GM23338 (cell line): Measurements from ENCODE around the gene GNS.

Experiments used
- CREB1 ChIP-seq: fragments of 250-450 bp; sonication (Bioruptor Pico); IDR thresholded peaks from 2 replicates; pipeline ENCODE4 v1.5.0; 2020; ENCODE audit warnings: low read depth, mild to moderate bottlenecking, moderate library complexity
- CTCF ChIP-seq, 2 experiments: fragments of 200-600 bp in 1 of 2; sonication (generic) in 1 of 2; conservative IDR thresholded peaks; 2 replicates each; pipeline versions ENCODE4 v1.5.1 to v1.6.1; 2016 to 2017; ENCODE audit warnings: antibody characterized with exemption in 2 of 2, low read depth in 2 of 2, mild to moderate bottlenecking in 2 of 2, moderate library complexity in 1 of 2
- EZH2 ChIP-seq: fragments of 200-600 bp; sonication (generic); IDR thresholded peaks from one replicate; pipeline ENCODE4 v1.8.0; 2017; ENCODE audit warnings: antibody characterized with exemption, mild to moderate bottlenecking, low read depth; ENCODE audit not compliant: unreplicated experiment
- EZH2phosphoT487 ChIP-seq: fragments of 200-600 bp; sonication (generic); IDR thresholded peaks from one replicate; pipeline ENCODE4 v1.8.1; 2018; ENCODE audit warnings: antibody characterized with exemption; ENCODE audit not compliant: unreplicated experiment
- POLR2AphosphoS5 ChIP-seq: IDR thresholded peaks from 2 replicates; pipeline ENCODE4 v1.6.1; 2016; ENCODE audit warnings: antibody characterized with exemption, low read depth
- REST ChIP-seq: IDR thresholded peaks from one replicate; pipeline ENCODE4 v1.6.1; 2018; ENCODE audit warnings: antibody characterized with exemption; ENCODE audit not compliant: unreplicated experiment
- STAT1 ChIP-seq: IDR thresholded peaks from one replicate; pipeline ENCODE4 v1.6.1; 2016; ENCODE audit warnings: antibody characterized with exemption; ENCODE audit not compliant: unreplicated experiment
- ZNF114 ChIP-seq: fragments of 250-450 bp; sonication (Bioruptor Pico); IDR thresholded peaks from 2 replicates; pipeline ENCODE4 v1.5.0; 2020; ENCODE audit warnings: mild to moderate bottlenecking, moderate library complexity

GRCh38 chr12:64791036-64791435 lies 31.8 kb upstream of the GNS start:
- TF ChIP-seq CTCF (conservative IDR thresholded peaks at IDR 0.05; ENCODE audit: low read depth in 2 of 2) (no peak), POLR2AphosphoS5 (no peak), EZH2 (no peak), EZH2phosphoT487 (no peak), CREB1 (CRISPR knock-in tag) (no peak), ZNF114 (CRISPR knock-in tag) (no peak), REST (no peak), STAT1 (no peak)
